Right lobe of liver (tissue), 4 donors: ENCODE results near the gene TNRC18.

Source experiments
- POLR2A ChIP-seq: fragments of 450-650 bp; IDR thresholded peaks from one replicate; pipeline ENCODE4 v1.6.1; 2017; ENCODE audit warnings: antibody characterized with exemption, mild to moderate bottlenecking
- TF ChIP-seq, protein P1 (sequence below), 4 donors: fragments of 200-600 bp in 3 of 4; fragments of 450-650 bp in 1 of 4; IDR thresholded peaks; one replicate each; pipeline versions ENCODE4 v1.5.1 to v1.8.0; 2016 to 2022; ENCODE audit warnings: antibody characterized with exemption in 4 of 4, mild to moderate bottlenecking in 2 of 4
- donor health status: DM: no; HTN: no; CAD: no.
- donor health status: DM: no; HTN: no; CAD: no.
- donor health status: DM: no; HTN: yes; CAD: no.

DNA sequence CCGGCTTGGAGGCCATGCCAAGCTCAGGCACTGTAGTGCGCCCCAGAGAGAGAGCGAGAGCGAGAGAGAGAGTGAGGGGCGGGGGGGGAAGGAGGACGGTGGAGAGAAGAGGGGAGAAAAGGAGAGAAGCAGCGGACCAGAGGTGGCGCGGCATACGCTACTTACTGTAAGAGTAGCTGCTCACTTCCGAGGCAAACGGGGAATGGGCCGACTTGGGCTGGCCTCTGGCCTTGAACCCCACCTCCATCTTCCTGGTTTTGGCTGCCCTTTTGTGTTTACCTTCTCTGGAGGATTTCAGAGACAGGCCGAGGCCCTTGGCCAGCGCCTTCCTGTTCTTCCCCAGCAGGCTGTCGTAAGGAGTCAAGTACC is 66.9 kb downstream of the TNRC18 start:
- TF ChIP-seq, protein P1, sequence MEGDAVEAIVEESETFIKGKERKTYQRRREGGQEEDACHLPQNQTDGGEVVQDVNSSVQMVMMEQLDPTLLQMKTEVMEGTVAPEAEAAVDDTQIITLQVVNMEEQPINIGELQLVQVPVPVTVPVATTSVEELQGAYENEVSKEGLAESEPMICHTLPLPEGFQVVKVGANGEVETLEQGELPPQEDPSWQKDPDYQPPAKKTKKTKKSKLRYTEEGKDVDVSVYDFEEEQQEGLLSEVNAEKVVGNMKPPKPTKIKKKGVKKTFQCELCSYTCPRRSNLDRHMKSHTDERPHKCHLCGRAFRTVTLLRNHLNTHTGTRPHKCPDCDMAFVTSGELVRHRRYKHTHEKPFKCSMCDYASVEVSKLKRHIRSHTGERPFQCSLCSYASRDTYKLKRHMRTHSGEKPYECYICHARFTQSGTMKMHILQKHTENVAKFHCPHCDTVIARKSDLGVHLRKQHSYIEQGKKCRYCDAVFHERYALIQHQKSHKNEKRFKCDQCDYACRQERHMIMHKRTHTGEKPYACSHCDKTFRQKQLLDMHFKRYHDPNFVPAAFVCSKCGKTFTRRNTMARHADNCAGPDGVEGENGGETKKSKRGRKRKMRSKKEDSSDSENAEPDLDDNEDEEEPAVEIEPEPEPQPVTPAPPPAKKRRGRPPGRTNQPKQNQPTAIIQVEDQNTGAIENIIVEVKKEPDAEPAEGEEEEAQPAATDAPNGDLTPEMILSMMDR (IDR thresholded peaks at IDR 0.05): no peak
- no peak for TF ChIP-seq POLR2A
